ENCODE results near the gene PNPLA1.

GRCh38 chr6:36322591-36322990, 52.7 kb downstream of the PNPLA1 start:
- TF ChIP-seq CTCF (IDR thresholded peaks at IDR 0.05; ENCODE audit: low read length) = no peak
- TF ChIP-seq EZH2 (IDR thresholded peaks at IDR 0.05; ENCODE audit: borderline replicate concordance, low read length) = no peak

Measured in OCI-LY1 (cell line).